ENCODE data around the gene AXIN1.

- no peak for TF ChIP-seq POLR2AphosphoS5 (IDR thresholded peaks at IDR 0.05; ENCODE audit: low read depth, low read length)
- no peak for TF ChIP-seq TAF1 (IDR thresholded peaks at IDR 0.05; ENCODE audit: borderline replicate concordance, insufficient read depth, low read length)
- TF ChIP-seq REST (IDR thresholded peaks at IDR 0.05; ENCODE audit: insufficient read depth in 1 of 2, low read depth in 2 of 2, low read length in 2 of 2): no peak
- no peak for TF ChIP-seq FOXP2 (optimal IDR thresholded peaks at IDR 0.05; ENCODE audit: borderline replicate concordance, extremely low read depth, extremely low read length, insufficient read depth)
These were observed 1.9 kb upstream of the AXIN1 start for GRCh38 chr16:354291-354881.

Data from PFSK-1 (cell line).